IPS-NIHi7 (cell line): ENCODE measurements around the gene RASL12.
"Not testable (repeated sequence)": the region's sequence is repeated elsewhere in the genome, so short reads cannot be mapped to it uniquely, and the experiment has no call there.

ENCODE experiments used
- DNase-seq: peaks from one replicate; pipeline ENCODE4 v3.0.0; 2012; ENCODE audit warnings: mixed read lengths; ENCODE audit errors: extremely low spot score

Gene RASL12

DNA sequence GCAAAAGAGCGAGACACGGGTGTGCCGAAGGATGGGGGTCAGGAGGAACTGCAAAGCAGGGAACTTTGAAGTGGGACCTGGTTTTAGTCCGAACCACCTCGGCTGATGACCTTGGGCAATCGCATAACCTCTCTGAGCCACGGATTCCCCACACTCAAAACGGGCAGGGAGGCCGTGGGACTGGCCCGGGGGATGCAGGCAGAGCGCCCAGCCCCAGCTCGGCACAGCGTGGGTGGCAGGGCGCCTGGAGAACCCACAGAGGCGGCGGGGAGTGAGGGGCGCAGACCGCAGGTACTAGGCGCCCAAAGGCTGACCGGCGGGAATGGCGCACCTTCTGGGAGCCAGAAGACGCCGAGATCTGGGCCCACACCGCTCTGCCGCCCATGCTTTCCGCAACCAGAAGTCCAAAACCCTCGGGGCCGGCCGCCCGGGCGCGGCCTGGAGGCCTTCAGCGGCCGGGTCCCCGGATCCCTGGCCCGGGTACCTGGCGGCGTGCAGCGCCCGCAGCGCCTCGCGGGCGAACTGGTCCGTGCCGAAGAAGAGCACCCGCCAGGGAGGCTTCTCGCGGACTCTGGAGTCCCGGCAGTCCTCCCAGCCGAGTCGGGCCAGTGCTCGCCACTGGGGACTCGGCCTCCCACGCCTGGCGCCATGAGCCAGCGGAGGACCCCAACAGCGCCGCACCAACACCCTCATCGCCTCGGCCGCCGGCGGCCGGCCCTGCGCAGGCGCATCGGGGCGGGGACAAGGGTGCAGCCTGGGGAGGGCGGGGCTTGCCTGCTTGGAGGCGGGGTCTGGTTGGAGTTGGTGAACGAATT lies 38.7 kb downstream of the RASL12 start, which contains the start of gene MTFMT:
Gene MTFMT, minus strand, starts transcription at position 719 of the 815 bp plus-strand sequence. Its CDS starts 26 bp downstream, at position 693.
- DNase-seq: peak; percentile 99

DNA sequence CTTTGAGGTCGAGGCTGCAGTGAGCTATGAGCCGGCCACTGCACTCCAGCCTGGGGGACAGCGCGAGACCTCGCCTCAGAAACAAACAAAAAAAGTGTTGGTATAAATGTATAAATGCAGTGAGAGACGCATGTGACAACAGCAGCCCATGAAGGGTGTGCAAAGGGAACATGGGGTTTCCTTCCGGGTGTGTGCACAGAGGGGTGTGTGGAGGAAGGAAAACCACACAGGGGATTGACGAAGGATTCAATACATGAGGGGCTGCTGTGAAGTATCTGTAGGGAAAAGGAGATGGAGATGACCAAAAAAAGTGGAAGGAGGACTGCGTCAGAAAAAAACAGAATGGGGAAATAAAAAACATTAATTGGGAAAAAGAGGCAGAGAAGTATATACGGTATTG lies 39.5 kb downstream of the RASL12 start:
- no peak for DNase-seq

DNA sequence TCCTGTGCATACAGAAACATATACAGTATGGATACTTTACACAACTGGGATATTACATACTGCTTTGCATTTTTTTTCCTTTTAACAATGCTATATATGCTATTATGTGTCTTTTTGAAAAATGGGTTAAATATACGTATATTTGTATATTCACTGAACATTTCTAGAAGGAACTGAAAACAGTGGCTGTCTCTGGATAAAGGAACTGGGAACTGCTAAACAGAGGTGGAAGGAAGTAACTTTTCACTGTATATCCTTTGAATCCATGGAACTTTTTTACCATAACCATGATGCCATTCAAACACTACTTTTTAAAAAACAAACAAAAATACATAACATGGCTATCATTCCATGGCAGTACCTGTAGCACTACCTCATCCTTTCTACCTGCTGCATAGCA lies 40.2 kb downstream of the RASL12 start:
- no peak for DNase-seq

DNA sequence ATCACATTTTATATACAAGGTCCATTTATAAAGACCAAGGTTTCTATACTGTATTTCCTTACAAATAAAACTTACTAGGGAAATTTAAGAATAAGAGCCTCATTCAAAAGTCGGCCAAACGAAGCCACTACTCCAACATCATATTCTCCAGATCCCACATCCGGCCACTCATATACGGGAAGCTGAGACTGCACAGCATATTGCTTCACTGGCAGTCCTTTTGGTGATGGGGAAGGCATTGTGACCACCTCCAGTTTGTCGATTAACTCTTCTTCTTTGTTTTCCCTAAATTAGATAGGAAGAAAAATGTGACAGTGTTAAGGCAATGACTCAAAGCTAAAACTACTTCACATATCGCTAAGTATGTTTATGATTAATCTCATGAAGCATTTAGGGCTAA lies 41.0 kb downstream of the RASL12 start:
- DNase-seq: no peak

DNA sequence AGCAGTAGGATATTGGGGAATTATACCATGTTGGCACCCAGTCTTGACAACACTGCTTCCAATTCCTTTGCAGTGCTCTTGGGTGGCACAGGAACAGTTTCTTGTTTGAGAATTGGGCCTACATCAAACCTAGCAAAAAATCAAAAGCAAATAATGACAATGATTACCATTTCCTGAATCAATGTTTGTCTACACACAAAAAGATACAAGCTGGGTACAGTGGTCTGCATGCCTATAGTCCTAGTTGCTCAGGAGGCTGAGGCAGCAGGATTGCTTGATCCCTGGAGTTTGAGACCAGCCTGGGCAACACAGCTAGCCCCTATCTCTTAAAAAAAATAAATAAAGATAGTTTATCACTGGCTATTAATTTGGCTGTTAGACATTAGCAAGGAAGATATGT lies 46.3 kb downstream of the RASL12 start:
- no peak for DNase-seq

DNA sequence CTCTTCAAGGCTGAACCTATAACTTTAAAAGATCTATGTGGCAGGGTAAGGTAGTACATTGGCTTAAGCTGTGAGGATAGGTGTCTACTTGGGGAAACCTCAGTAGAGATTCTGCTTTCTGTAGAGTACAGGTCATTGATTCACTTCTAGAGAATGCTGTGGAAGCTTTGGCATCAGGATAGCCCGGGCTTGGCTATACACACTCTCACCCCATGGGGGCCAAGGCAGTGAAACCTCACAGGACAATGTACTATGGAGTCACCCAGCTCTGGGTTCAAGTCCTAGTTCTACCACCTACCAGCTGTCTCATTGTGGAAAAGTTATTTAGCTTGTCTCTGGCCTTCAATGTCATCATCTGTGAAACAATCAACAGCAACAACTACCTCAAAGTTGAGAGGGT lies 47.4 kb downstream of the RASL12 start:
- DNase-seq: no peak

DNA sequence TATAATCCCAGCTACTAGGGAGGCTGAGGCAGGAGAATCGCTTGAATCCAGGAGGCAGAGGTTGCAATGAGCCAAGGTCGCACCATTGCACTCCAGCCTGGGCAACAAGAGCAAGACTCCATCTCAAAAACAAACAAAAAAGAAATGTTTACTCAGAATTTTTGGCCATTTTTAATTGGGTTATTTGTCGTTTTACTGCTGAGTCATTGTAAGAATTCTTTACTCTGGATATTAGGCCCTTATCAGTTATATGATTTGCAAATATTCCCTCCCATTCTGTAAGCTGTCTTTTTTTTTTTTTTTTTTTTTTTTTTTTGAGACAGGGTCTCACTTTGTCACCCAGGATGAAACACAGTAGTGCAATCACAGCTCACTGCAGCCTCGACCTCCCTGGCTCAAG lies 56.6 kb downstream of the RASL12 start:
- not testable (repeated sequence) for DNase-seq

DNA sequence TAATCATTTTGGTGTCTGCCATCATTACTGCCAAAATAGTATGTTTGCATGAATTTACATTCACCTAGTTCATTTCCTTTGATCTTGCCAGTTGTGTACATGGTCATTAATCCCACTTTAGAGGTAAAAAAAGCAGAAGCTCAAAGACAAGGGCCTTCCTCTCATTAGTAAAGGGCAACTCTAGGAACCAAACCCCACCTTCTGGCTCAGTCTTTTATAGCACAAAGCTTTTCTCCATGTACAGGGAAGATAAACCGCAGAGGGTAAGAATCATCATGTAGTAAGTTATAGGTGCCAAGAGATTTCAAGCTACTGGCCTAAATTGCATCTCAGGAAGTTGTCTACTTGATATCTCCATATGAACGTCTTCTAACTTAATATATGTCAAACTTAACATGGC lies 58.8 kb downstream of the RASL12 start:
- DNase-seq: peak; percentile 35

DNA sequence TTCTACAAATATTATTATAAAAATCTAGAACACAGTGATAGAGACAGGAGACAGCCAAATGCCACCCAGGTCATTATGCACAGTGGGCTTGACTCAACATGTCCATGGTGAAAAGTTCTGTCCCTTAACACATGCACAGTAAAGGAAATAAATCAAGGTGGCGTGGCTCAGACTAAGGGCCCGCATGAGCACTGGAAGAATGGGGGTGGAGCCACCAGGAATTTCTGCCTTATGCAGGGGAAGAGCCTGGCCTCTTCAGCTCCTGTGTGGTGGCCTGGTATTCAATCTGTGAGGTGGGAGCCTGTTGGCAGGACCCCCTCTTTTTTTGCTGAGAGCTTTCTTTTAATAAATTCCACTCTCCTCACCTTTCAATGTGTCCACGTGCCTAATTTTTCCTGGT lies 60.9 kb downstream of the RASL12 start:
- no peak for DNase-seq

DNA sequence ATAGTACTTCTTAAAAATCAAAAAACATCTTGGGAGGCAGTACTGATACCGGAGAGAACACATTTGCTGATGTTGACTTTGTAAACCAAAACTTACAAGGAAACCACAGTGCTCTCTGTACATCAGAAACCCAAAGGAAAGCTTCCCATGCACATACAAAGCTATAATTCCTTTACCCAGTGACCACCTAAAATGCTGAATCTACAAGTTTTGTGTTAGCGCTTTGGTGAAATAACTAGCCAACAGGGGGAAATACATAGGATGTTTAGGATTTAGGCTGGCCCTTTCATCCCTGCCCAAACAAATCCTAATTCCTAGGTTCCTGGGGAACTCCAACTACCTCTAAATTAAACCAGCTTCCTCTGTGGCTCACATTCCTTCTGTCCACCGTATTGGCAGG lies 62.8 kb downstream of the RASL12 start:
- DNase-seq: no peak
